ENCODE results near the gene GPC6. TPM values are rescaled to one million over a fixed set of nuclear protein-coding genes. Genes with fewer than 3 reads are reported as not detected.

The GPC6 gene
- total RNA-seq, 3 donors from 2014 or later (not counting 1 experiment from before 2014, with no cell fraction given): not detected

DNA sequence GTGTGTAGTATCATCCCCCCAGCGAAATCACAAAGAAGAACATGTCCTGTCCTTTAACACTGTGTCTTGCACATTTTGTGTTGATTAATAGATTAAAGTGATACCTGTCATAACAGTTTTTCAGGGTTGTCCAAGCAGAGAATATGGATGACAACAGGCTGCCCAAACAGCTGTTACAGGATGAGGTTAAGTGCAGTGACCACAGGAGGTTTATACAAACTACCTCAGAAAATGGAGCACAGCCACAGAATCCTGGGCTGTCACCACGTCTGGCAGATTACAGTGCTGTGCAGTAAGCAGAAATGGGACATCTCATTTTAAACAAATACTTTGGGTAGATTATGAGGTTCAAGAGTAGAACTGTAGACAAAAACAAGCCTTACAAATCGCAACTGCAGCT is 677.3 kb downstream of the GPC6 start:
- no peaks in the 10 kb centered on the region for H3K27me3 Mint-ChIP-seq (ENCODE audit: low read depth in 2 of 2)
- 54% methylated on average over 3 of the region's 3 CpGs for WGBS (ENCODE audit: insufficient coverage)
- no peak overlapping the region for H3K27ac ChIP-seq (ENCODE audit: low read length)
- no peaks in the 10 kb centered on the region for H3K4me1 Mint-ChIP-seq
- no peaks in the 10 kb centered on the region for H3K9me3 ChIP-seq (ENCODE audit: control insufficient read depth, insufficient read depth, low read length)
- no peaks in the 10 kb centered on the region for H3K36me3 Mint-ChIP-seq
- H3K4me1 ChIP-seq (ENCODE audit: control insufficient read depth, insufficient read depth, low read length): no peaks in the 10 kb centered on the region
- H3K4me3 Mint-ChIP-seq: no peak overlapping the region
- intact Hi-C loops (cut with micrococcal nuclease): no loop called here
- H3K4me3 ChIP-seq (ENCODE audit: low read length): no peak overlapping the region
- TF ChIP-seq, protein P1, sequence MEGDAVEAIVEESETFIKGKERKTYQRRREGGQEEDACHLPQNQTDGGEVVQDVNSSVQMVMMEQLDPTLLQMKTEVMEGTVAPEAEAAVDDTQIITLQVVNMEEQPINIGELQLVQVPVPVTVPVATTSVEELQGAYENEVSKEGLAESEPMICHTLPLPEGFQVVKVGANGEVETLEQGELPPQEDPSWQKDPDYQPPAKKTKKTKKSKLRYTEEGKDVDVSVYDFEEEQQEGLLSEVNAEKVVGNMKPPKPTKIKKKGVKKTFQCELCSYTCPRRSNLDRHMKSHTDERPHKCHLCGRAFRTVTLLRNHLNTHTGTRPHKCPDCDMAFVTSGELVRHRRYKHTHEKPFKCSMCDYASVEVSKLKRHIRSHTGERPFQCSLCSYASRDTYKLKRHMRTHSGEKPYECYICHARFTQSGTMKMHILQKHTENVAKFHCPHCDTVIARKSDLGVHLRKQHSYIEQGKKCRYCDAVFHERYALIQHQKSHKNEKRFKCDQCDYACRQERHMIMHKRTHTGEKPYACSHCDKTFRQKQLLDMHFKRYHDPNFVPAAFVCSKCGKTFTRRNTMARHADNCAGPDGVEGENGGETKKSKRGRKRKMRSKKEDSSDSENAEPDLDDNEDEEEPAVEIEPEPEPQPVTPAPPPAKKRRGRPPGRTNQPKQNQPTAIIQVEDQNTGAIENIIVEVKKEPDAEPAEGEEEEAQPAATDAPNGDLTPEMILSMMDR (IDR thresholded peaks at IDR 0.05): no peak
- no peak for ATAC-seq
- no peak overlapping the region for H3K27ac Mint-ChIP-seq
- peaks cover 0 to 7% of the 10 kb centered on the region in 2 donors for H3K9me3 Mint-ChIP-seq
- H3K27me3 ChIP-seq (ENCODE audit: control insufficient read depth, insufficient read depth, low read length): no peaks in the 10 kb centered on the region
- DNase-seq: no peak
- no peaks in the 10 kb centered on the region for H3K36me3 ChIP-seq (ENCODE audit: control insufficient read depth, insufficient read depth, low read length)

DNA sequence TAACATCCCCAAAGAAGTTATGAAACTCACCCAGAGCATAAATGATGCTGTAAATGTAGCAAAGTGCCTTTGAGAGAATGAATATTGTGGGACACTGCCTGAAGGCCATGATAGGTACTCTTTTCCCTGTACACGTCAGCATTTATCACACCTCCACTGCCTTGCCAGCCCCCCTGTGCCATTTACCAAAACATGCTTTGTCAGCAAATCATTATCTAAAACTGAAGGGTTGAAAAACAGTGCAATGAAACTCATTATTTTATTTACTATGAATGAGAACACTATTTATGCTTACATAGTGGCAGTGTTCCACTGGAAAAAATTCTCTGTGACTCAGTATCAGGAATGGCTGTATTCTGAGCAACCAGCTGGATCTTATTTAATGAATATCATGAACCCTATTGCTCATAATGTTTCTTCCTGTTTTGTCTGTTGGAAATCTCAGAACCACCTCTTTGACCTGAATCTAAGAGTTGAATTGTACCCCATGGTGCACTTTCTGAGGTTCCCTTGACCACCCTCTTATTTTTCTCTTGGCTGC is 688.7 kb downstream of the GPC6 start:
- WGBS (ENCODE audit: insufficient coverage): 88% methylated on average over 1 of the region's 1 CpG
- Histone ChIP-seq H3K36me3 (ENCODE audit: control insufficient read depth, insufficient read depth, low read length) (no peaks in the 10 kb centered on the region), H3K4me3 (ENCODE audit: low read length) (no peak overlapping the region), H3K27me3 (ENCODE audit: control insufficient read depth, insufficient read depth, low read length) (no peaks in the 10 kb centered on the region), H3K4me1 (ENCODE audit: control insufficient read depth, insufficient read depth, low read length) (no peaks in the 10 kb centered on the region), H3K27ac (ENCODE audit: low read length) (no peak overlapping the region), H3K9me3 (ENCODE audit: control insufficient read depth, insufficient read depth, low read length) (peaks cover 4% of the 10 kb centered on the region)
- no peaks in the 10 kb centered on the region for H3K36me3 Mint-ChIP-seq
- DNase-seq: no peak
- H3K27ac Mint-ChIP-seq: no peak overlapping the region
- ATAC-seq: no peak
- no peak overlapping the region for H3K4me3 Mint-ChIP-seq
- intact Hi-C loops (cut with micrococcal nuclease): no loop called here
- TF ChIP-seq, protein P1 (IDR thresholded peaks at IDR 0.05): no peak
- H3K4me1 Mint-ChIP-seq: no peaks in the 10 kb centered on the region
- H3K9me3 Mint-ChIP-seq: peaks cover 6 to 7% of the 10 kb centered on the region in 2 donors
- H3K27me3 Mint-ChIP-seq (ENCODE audit: low read depth in 2 of 2): no peaks in the 10 kb centered on the region

DNA sequence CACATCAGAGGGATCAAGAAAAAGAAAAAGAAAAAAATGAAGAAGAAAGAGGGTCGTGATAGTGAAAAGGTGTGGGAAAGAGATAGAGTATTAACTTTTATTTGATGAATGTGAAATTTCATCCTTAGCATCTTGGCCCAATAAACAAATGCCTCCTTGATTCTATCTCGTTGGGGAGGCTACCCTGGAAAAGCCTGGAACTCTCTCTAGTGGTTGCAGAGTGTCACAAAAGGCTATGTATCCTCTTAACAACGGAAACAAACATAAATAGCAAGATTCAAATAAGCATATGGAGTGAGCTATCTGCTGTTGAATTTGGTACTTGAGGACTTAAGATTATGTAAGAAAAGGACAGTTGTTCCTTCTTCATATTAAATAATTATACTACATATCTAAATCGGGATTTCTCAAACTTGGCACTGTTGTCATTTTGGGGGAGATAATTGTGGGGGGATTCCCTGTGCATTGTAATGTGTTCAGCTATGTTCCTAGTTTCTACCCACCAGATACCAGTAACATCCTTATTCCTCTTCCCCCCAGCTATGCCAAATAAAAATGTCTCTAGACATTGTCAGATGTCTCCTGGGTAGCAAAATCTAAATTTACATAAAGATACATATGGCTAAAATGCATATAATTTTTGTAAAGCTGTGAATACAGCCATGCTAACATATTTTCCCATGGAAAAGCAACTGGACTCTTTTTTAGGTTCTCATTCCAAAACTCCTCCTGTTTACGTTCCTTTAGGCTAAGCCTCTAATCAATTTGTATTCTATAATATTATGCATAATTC is 695.7 kb downstream of the GPC6 start:
- no peaks in the 10 kb centered on the region for H3K27me3 ChIP-seq (ENCODE audit: control insufficient read depth, insufficient read depth, low read length)
- H3K9me3 Mint-ChIP-seq: peaks cover 7 to 8% of the 10 kb centered on the region in 2 donors
- TF ChIP-seq, protein P1 (IDR thresholded peaks at IDR 0.05): no peak
- no peak overlapping the region for H3K27ac ChIP-seq (ENCODE audit: low read length)
- DNase-seq (no peak), ATAC-seq (no peak)
- H3K27me3 Mint-ChIP-seq (ENCODE audit: low read depth in 2 of 2): no peaks in the 10 kb centered on the region
- 77% methylated on average over 3 of the region's 5 CpGs for WGBS (ENCODE audit: insufficient coverage)
- no peaks in the 10 kb centered on the region for H3K36me3 Mint-ChIP-seq
- H3K36me3 ChIP-seq (ENCODE audit: control insufficient read depth, insufficient read depth, low read length): no peaks in the 10 kb centered on the region
- H3K9me3 ChIP-seq (ENCODE audit: control insufficient read depth, insufficient read depth, low read length): peaks cover 4% of the 10 kb centered on the region
- no peak overlapping the region for H3K4me3 Mint-ChIP-seq
- intact Hi-C loops (cut with micrococcal nuclease): no loop called here
- H3K4me1 Mint-ChIP-seq: no peaks in the 10 kb centered on the region
- no peaks in the 10 kb centered on the region for H3K4me1 ChIP-seq (ENCODE audit: control insufficient read depth, insufficient read depth, low read length)
- no peak overlapping the region for H3K4me3 ChIP-seq (ENCODE audit: low read length)
- no peak overlapping the region for H3K27ac Mint-ChIP-seq

Data from natural killer cell (primary cell).